ENCODE data around the gene SLC35F6.

GRCh38 chr2:26723991-26724750 is 39.9 kb upstream of the SLC35F6 start:
- no peak for TF ChIP-seq CTCF (conservative IDR thresholded peaks at IDR 0.05; ENCODE audit: low read depth, low read length)
- TF ChIP-seq EZH2 (IDR thresholded peaks at IDR 0.05; ENCODE audit: low read length, unreplicated experiment) = no peak
- no peak for TF ChIP-seq EZH2phosphoT487 (IDR thresholded peaks at IDR 0.05; ENCODE audit: borderline replicate concordance, low read length)
